Breast epithelium (tissue), 3 donors: Measurements from ENCODE around the gene ERGIC1.

Source experiments
- POLR2AphosphoS5 ChIP-seq, 3 donors: sonication (generic); formaldehyde crosslinking; IDR thresholded peaks; one replicate each; pipeline ENCODE4 v1.6.1; 2017; ENCODE audit warnings: antibody characterized with exemption in 3 of 3
- TF ChIP-seq, protein P1 (sequence below), 3 donors: fragments of 450-650 bp; IDR thresholded peaks; one replicate each; pipeline ENCODE4 v1.5.1; 2016 to 2017; ENCODE audit warnings: antibody characterized with exemption in 3 of 3, mild to moderate bottlenecking in 3 of 3, moderate library complexity in 3 of 3

DNA sequence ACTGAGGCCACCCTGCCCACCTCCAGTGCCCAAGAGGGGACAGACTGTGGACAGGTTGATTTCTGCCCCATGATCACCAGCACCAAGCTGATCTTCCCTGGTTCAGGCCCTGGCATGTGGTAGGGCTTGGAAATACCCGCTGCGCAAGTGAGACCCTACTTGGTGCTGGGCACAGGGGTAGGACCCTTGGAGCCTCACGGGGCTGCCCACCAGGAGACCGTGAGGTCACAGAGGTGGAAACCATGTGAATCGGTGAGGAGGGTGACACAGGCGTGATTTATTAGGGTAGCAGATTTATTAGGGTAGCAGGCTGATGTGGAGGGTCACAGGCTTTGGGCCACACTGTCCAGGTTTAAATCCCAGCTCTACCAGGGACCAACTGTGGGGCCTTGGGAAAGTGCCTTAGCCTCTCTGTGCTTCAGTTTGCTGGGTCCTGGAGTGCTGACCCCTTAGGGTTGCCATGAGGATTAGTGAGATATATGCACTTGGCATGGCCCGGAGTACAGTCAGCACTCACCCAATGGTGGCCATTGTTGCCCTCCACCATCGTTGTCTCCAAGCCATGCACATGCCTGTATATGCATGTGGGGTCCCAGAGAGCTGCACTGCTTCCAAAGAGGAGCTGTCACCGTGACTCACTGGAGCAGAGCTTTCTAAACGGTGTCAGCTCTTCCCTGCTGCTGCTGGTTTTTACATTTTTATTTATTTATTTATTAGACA lies 42.2 kb upstream of the ERGIC1 start:
- TF ChIP-seq, protein P1, sequence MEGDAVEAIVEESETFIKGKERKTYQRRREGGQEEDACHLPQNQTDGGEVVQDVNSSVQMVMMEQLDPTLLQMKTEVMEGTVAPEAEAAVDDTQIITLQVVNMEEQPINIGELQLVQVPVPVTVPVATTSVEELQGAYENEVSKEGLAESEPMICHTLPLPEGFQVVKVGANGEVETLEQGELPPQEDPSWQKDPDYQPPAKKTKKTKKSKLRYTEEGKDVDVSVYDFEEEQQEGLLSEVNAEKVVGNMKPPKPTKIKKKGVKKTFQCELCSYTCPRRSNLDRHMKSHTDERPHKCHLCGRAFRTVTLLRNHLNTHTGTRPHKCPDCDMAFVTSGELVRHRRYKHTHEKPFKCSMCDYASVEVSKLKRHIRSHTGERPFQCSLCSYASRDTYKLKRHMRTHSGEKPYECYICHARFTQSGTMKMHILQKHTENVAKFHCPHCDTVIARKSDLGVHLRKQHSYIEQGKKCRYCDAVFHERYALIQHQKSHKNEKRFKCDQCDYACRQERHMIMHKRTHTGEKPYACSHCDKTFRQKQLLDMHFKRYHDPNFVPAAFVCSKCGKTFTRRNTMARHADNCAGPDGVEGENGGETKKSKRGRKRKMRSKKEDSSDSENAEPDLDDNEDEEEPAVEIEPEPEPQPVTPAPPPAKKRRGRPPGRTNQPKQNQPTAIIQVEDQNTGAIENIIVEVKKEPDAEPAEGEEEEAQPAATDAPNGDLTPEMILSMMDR (IDR thresholded peaks at IDR 0.05): no peak
- no peak for TF ChIP-seq POLR2AphosphoS5 (IDR thresholded peaks at IDR 0.05)
